GM21576 (cell line): ENCODE measurements around the gene PDE2A.

Experiments
- ATAC-seq: cut with Tn5 transposase; IDR thresholded peaks from one replicate; pipeline ENCODE4 v1.9.1; 2021; ENCODE audit warnings: mild to moderate bottlenecking, moderate library complexity; ENCODE audit not compliant: unreplicated experiment

The PDE2A gene

GRCh38 chr11:72617080-72617762, 57.0 kb downstream of the PDE2A start:
- no peak for ATAC-seq

- no peak for ATAC-seq
Measured at GRCh38 chr11:72616655-72617054, 57.6 kb downstream of the PDE2A start.

- no peak for ATAC-seq
Measured at GRCh38 chr11:72615329-72615728, 58.9 kb downstream of the PDE2A start.

GRCh38 chr11:72614381-72614780, 59.8 kb downstream of the PDE2A start:
- ATAC-seq: no peak

GRCh38 chr11:72613977-72614376, 60.2 kb downstream of the PDE2A start:
- peak; percentile 74 for ATAC-seq

- ATAC-seq: no peak
Measured at GRCh38 chr11:72613450-72613849, 60.8 kb downstream of the PDE2A start.

- ATAC-seq: no peak
Measured at GRCh38 chr11:72609476-72609875, 64.7 kb downstream of the PDE2A start.

- no peak for ATAC-seq
Measured at GRCh38 chr11:72609045-72609444, 65.2 kb downstream of the PDE2A start.

- ATAC-seq: no peak
Measured at GRCh38 chr11:72607496-72607895, 66.7 kb downstream of the PDE2A start.

GRCh38 chr11:72606748-72607468, 67.3 kb downstream of the PDE2A start:
- ATAC-seq: no peak

GRCh38 chr11:72605973-72606747, 68.1 kb downstream of the PDE2A start:
- no peak for ATAC-seq

GRCh38 chr11:72604256-72604655, 70.0 kb downstream of the PDE2A start:
- no peak for ATAC-seq

- ATAC-seq: no peak
Measured at GRCh38 chr11:72602250-72602904, 71.8 kb downstream of the PDE2A start.

GRCh38 chr11:72600557-72600956, 73.7 kb downstream of the PDE2A start:
- ATAC-seq: no peak

- ATAC-seq: no peak
Measured at GRCh38 chr11:72599325-72600117, 74.7 kb downstream of the PDE2A start.

GRCh38 chr11:72598906-72599305, 75.3 kb downstream of the PDE2A start:
- no peak for ATAC-seq

- ATAC-seq: no peak
Measured at GRCh38 chr11:72598466-72598865, 75.8 kb downstream of the PDE2A start.

GRCh38 chr11:72597721-72598120, 76.5 kb downstream of the PDE2A start:
- ATAC-seq: no peak

GRCh38 chr11:72595292-72595684, 78.9 kb downstream of the PDE2A start:
- ATAC-seq: no peak

- ATAC-seq: no peak
Measured at GRCh38 chr11:72594493-72595291, 79.5 kb downstream of the PDE2A start.
